ENCODE data around the gene STK32B. TPM values are rescaled to one million over a fixed set of nuclear protein-coding genes. Genes with fewer than 3 reads are reported as not detected.

The STK32B gene
- total and polyA plus RNA-seq, 10 donors = 0.03 to 0.87 (median 0.36) TPM

GRCh38 chr4:5012244-5012898 is 38.9 kb upstream of the STK32B start:
- DNase-seq = no peak
- no peaks in the 10 kb centered on the region for H3K36me3 ChIP-seq
- H3K27me3 ChIP-seq (replicated peaks in 1 of 7) = peaks cover 0 to 34% (median 6%) of the 10 kb centered on the region in 7 donors
- H3K4me3 ChIP-seq = no peak overlapping the region
- no peaks in the 10 kb centered on the region for H3K4me1 ChIP-seq
- TF ChIP-seq POLR2AphosphoS5 (IDR thresholded peaks at IDR 0.05) (no peak), CTCF (IDR thresholded peaks at IDR 0.05 in 8 of 11, conservative IDR thresholded peaks at IDR 0.05 in 3 of 11) (no peak), POLR2A (IDR thresholded peaks at IDR 0.05) (no peak)
- 82 to 96% (median 96%) methylated on average over 5 of the region's 5 CpGs for WGBS, 5 donors
- no peak overlapping the region for H3K27ac ChIP-seq
- no peaks in the 10 kb centered on the region for H3K9me3 ChIP-seq
- intact Hi-C loops (cut with DNase I; ENCODE audit: low total_unique reads) = no loop called here

- TF ChIP-seq CTCF (IDR thresholded peaks at IDR 0.05 in 8 of 11, conservative IDR thresholded peaks at IDR 0.05 in 3 of 11) = no peak
- TF ChIP-seq POLR2AphosphoS5 (IDR thresholded peaks at IDR 0.05) = no peak
- TF ChIP-seq POLR2A (IDR thresholded peaks at IDR 0.05) = no peak
- WGBS, 5 donors = 52 to 100% (median 81%) methylated on average over 2 of the region's 2 CpGs
- no peaks in the 10 kb centered on the region for H3K4me1 ChIP-seq
Observed at GRCh38 chr4:5012958-5013357, 38.3 kb upstream of the STK32B start.

GRCh38 chr4:5014007-5014682 is 37.1 kb upstream of the STK32B start:
- DNase-seq = no peak
- peaks cover 2 to 46% (median 11%) of the 10 kb centered on the region in 7 donors for H3K27me3 ChIP-seq (replicated peaks in 1 of 7)
- intact Hi-C loops (cut with DNase I; ENCODE audit: low total_unique reads) = no loop called here
- H3K4me1 ChIP-seq = peaks cover 0 to 8% (median 3%) of the 10 kb centered on the region in 6 donors
- TF ChIP-seq POLR2AphosphoS5 (IDR thresholded peaks at IDR 0.05) = no peak
- TF ChIP-seq CTCF (IDR thresholded peaks at IDR 0.05 in 8 of 11, conservative IDR thresholded peaks at IDR 0.05 in 3 of 11) = no peak
- no peak for TF ChIP-seq POLR2A (IDR thresholded peaks at IDR 0.05)
- 50 to 75% (median 68%) methylated on average over 7 of the region's 7 CpGs for WGBS, 5 donors
- no peaks in the 10 kb centered on the region for H3K9me3 ChIP-seq
- H3K4me3 ChIP-seq = no peak overlapping the region
- no peaks in the 10 kb centered on the region for H3K36me3 ChIP-seq
- no peak overlapping the region for H3K27ac ChIP-seq

More at GRCh38 chr4:5012958-5013357, 38.3 kb upstream of the STK32B start:
- H3K27ac ChIP-seq = no peak overlapping the region
- no peak overlapping the region for H3K4me3 ChIP-seq
- intact Hi-C loops (cut with DNase I; ENCODE audit: low total_unique reads) = no loop called here
- no peaks in the 10 kb centered on the region for H3K36me3 ChIP-seq
- H3K27me3 ChIP-seq (replicated peaks in 1 of 7) = peaks cover 0 to 39% (median 9%) of the 10 kb centered on the region in 7 donors
- no peak for DNase-seq
- no peaks in the 10 kb centered on the region for H3K9me3 ChIP-seq

DNA sequence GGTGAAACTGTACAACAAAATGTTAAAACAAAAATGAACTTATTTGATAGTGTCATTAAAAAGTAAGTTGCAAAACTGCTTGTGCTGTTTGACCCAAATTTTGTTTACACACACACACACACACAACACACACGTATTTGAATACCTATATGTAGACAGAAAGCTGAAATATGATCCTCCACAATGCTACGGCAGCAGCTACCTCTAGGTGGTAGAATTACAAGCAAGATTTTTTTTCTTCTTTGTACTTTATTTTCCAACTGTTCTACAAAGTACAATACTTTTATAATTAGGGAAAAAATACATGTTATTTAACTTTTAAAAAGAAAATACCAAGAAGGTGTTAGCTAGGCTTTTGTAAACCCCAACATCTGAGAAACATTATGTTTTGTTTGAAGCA is 33.2 kb upstream of the STK32B start:
- TF ChIP-seq POLR2A (IDR thresholded peaks at IDR 0.05) = no peak
- TF ChIP-seq POLR2AphosphoS5 (IDR thresholded peaks at IDR 0.05) = no peak
- TF ChIP-seq CTCF (IDR thresholded peaks at IDR 0.05 in 8 of 11, conservative IDR thresholded peaks at IDR 0.05 in 3 of 11) = no peak
- Histone ChIP-seq H3K4me1 (peaks cover 0 to 14% (median 7%) of the 10 kb centered on the region in 6 donors), H3K27ac (no peak overlapping the region), H3K27me3 (replicated peaks in 1 of 7) (peaks cover 2 to 58% (median 20%) of the 10 kb centered on the region in 7 donors), H3K4me3 (no peak overlapping the region), H3K9me3 (peaks cover 0 to 6% (median 0%) of the 10 kb centered on the region in 8 donors), H3K36me3 (no peaks in the 10 kb centered on the region)
- 20 to 36% (median 25%) methylated on average over 2 of the region's 2 CpGs for WGBS, 5 donors
- intact Hi-C loops (cut with DNase I; ENCODE audit: low total_unique reads) = no loop called here
- no peak for DNase-seq

Measured in spleen (tissue), 11 donors.